ENCODE data around the gene KLHL28.

DNA sequence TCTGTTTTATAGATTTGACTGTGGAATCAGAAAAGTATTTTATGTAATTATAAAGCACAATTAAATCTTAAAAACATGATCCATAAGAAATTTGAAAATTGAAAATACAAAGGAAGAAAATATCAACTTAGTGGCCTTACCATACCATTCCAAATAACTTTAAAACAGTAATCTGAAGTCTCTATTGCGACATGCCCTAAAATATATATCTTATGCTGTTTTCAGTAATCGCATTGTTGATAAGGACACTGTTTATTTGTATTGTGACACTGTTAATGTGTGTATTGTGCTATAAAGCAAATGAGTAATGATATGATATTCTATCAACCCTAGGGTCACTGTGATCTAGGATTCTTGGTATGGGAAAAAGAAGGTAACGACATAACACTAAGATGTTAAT is 7.0 kb downstream of the KLHL28 start:
- TF ChIP-seq EZH2 (IDR thresholded peaks at IDR 0.05) (no peak), POLR2AphosphoS5 (IDR thresholded peaks at IDR 0.05; ENCODE audit: borderline replicate concordance, low read depth, low read length) (no peak), FOXP2 (optimal IDR thresholded peaks at IDR 0.05; ENCODE audit: control extremely low read depth, extremely low read length, insufficient read depth) (no peak)

Data from SK-N-MC (cell line).